Lower leg skin (tissue), 3 donors: ENCODE measurements around the gene NELFB.

ENCODE experiments used
- POLR2A ChIP-seq, 2 donors: fragments of 450-650 bp; IDR thresholded peaks; one replicate each; pipeline ENCODE4 v1.6.1; 2016 to 2017; ENCODE audit warnings: antibody characterized with exemption in 2 of 2, mild to moderate bottlenecking in 1 of 2, moderate library complexity in 1 of 2
- TF ChIP-seq, protein P1 (sequence below), 3 donors: fragments of 450-650 bp; IDR thresholded peaks; one replicate each; pipeline ENCODE4 v1.5.1; 2016; ENCODE audit warnings: antibody characterized with exemption in 3 of 3, mild to moderate bottlenecking in 3 of 3, moderate library complexity in 2 of 3

DNA sequence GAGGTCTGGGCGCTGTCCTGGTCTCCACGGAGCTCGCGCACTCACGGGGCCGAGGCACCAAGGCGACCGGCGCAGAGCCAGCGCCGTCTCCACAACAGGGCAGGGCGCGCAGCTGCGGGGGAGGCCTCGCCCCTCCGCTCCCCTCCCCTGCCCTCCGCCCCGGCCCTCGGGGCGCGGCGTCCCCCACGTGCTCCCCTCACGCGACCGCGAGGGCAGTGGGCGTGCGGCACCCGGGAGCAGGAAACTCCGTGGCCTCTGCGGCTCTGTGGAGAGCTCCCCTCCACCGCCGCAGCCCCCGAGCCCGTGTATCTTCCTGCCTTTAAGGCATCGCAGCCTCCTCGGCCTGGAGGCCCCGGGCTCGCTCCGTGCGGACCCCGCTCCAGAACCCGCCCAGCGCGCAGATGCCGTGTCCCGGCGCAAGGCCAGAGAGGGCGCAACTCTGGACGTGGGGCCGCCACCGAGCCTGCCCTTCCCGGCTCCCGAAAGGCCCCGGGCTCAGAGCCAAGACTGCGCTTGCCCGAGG lies 14.7 kb upstream of the NELFB start:
- TF ChIP-seq, protein P1, sequence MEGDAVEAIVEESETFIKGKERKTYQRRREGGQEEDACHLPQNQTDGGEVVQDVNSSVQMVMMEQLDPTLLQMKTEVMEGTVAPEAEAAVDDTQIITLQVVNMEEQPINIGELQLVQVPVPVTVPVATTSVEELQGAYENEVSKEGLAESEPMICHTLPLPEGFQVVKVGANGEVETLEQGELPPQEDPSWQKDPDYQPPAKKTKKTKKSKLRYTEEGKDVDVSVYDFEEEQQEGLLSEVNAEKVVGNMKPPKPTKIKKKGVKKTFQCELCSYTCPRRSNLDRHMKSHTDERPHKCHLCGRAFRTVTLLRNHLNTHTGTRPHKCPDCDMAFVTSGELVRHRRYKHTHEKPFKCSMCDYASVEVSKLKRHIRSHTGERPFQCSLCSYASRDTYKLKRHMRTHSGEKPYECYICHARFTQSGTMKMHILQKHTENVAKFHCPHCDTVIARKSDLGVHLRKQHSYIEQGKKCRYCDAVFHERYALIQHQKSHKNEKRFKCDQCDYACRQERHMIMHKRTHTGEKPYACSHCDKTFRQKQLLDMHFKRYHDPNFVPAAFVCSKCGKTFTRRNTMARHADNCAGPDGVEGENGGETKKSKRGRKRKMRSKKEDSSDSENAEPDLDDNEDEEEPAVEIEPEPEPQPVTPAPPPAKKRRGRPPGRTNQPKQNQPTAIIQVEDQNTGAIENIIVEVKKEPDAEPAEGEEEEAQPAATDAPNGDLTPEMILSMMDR (IDR thresholded peaks at IDR 0.05): no peak
- TF ChIP-seq POLR2A (IDR thresholded peaks at IDR 0.05): no peak
